ENCODE results near the gene UQCRQ. TPM values are rescaled to one million over a fixed set of nuclear protein-coding genes. Genes with fewer than 3 reads are reported as not detected.

UQCRQ gene
- total RNA-seq, 3 donors from 2014 or later (not counting 1 experiment from before 2014, with no cell fraction given) = 114 to 116 (median 115) TPM

DNA sequence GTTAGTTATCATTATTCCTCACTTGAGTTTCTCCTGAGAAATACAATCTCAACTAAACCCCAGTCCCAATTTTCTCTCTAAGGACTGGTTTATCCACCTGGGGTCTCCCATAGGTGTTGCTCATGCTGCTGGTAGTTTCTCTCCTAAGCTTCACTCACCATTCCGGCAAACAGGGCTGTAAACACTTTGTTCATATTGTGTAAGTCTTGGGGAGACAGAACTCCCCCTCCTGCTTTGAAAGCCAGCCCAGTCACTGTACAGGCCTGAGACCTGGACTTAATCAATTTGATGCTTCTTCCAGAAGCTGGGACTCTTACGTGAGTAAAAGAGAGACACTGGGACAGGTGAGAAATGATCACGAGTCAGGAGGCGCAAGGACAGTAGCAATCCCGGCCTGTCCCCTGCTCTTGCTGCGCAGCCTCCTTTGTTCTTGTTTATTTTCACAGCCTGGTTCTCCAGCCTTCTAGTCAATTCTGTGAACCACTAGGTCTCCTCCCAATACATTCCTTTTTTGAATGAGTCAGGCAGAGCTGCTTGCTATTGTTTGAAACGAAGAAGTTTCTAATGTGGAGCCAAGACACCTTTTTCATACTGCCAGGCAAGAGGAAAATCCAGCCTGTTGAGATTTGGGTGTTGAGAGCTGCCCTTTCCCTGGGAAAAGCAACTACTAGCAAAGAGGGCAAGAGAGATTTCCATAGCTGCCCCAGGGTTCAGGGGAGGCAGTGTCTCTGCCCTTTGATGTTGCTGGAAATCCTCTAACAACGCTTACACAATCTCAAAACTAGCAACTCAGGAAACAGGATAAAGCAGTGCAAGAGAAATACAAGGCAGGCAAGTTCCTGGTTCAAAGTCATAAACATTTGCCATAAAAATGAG lies 26.8 kb upstream of the UQCRQ start:
- no peaks in the 10 kb centered on the region for H3K27me3 Mint-ChIP-seq (ENCODE audit: low read depth in 2 of 2)
- Histone ChIP-seq H3K4me1 (ENCODE audit: control insufficient read depth, insufficient read depth, low read length) (no peaks in the 10 kb centered on the region), H3K27me3 (ENCODE audit: control insufficient read depth, insufficient read depth, low read length) (no peaks in the 10 kb centered on the region), H3K4me3 (ENCODE audit: low read length) (no peak overlapping the region), H3K27ac (ENCODE audit: low read length) (no peak overlapping the region), H3K36me3 (ENCODE audit: control insufficient read depth, insufficient read depth, low read length) (no peaks in the 10 kb centered on the region), H3K9me3 (ENCODE audit: control insufficient read depth, insufficient read depth, low read length) (no peaks in the 10 kb centered on the region)
- no peak for DNase-seq
- no peak overlapping the region for H3K4me3 Mint-ChIP-seq
- no peaks in the 10 kb centered on the region for H3K36me3 Mint-ChIP-seq
- 91% methylated on average over 8 of the region's 8 CpGs for WGBS (ENCODE audit: insufficient coverage)
- TF ChIP-seq, protein P1, sequence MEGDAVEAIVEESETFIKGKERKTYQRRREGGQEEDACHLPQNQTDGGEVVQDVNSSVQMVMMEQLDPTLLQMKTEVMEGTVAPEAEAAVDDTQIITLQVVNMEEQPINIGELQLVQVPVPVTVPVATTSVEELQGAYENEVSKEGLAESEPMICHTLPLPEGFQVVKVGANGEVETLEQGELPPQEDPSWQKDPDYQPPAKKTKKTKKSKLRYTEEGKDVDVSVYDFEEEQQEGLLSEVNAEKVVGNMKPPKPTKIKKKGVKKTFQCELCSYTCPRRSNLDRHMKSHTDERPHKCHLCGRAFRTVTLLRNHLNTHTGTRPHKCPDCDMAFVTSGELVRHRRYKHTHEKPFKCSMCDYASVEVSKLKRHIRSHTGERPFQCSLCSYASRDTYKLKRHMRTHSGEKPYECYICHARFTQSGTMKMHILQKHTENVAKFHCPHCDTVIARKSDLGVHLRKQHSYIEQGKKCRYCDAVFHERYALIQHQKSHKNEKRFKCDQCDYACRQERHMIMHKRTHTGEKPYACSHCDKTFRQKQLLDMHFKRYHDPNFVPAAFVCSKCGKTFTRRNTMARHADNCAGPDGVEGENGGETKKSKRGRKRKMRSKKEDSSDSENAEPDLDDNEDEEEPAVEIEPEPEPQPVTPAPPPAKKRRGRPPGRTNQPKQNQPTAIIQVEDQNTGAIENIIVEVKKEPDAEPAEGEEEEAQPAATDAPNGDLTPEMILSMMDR (IDR thresholded peaks at IDR 0.05) = no peak
- H3K9me3 Mint-ChIP-seq = no peaks in the 10 kb centered on the region
- intact Hi-C loops (cut with micrococcal nuclease) = no loop called here
- no peak overlapping the region for H3K27ac Mint-ChIP-seq
- ATAC-seq = no peak
- no peaks in the 10 kb centered on the region for H3K4me1 Mint-ChIP-seq

DNA sequence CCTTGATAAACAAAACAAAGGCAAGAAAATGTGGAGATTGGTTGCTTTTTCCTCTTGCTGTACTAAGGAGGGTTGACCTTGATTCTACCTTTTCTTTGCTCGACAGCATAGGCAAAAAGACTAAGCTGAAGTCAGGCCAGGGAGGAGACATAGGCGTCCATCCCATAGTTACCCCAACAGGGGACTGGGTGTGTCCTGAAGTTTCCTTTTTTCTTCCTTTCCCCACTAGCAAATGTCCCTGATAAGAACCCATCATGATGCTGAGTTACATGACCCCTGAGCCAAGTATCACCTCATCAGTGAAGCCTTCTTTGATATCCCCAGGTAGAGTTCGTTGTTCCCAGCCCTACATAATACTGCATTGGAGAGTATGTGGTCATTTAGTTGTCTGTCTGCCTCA lies 26.1 kb upstream of the UQCRQ start:
- Mint-ChIP-seq H3K27ac (no peak overlapping the region), H3K4me1 (no peaks in the 10 kb centered on the region), H3K36me3 (no peaks in the 10 kb centered on the region), H3K4me3 (no peak overlapping the region), H3K9me3 (no peaks in the 10 kb centered on the region), H3K27me3 (ENCODE audit: low read depth in 2 of 2) (no peaks in the 10 kb centered on the region)
- intact Hi-C loops (cut with micrococcal nuclease) = no loop called here
- no peak overlapping the region for H3K27ac ChIP-seq (ENCODE audit: low read length)
- TF ChIP-seq, protein P1 (IDR thresholded peaks at IDR 0.05) = no peak
- 82% methylated on average over 3 of the region's 3 CpGs for WGBS (ENCODE audit: insufficient coverage)
- no peak overlapping the region for H3K4me3 ChIP-seq (ENCODE audit: low read length)
- DNase-seq (no peak), ATAC-seq (no peak)
- H3K9me3 ChIP-seq (ENCODE audit: control insufficient read depth, insufficient read depth, low read length) = no peaks in the 10 kb centered on the region
- H3K36me3 ChIP-seq (ENCODE audit: control insufficient read depth, insufficient read depth, low read length) = no peaks in the 10 kb centered on the region
- H3K27me3 ChIP-seq (ENCODE audit: control insufficient read depth, insufficient read depth, low read length) = no peaks in the 10 kb centered on the region
- H3K4me1 ChIP-seq (ENCODE audit: control insufficient read depth, insufficient read depth, low read length) = no peaks in the 10 kb centered on the region

DNA sequence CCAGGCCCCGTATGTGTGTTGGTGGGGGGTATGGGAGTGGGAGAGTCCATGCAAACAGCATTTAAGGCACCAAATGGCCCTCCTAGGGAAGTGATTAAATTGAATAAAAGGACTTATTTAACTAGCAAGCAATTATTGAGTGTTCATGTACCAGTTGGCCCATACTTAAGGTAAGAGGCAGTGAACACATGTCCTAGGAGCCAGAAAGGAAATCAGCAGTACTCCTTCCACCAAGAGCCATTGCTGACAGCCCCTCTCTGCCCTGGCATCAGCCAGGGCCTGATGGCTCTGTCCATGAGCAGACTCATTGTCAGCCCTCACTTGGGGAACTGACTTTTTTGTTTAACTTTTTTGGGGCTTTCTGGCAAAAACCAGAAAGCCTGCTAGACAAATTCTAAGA lies 25.5 kb upstream of the UQCRQ start:
- H3K4me3 Mint-ChIP-seq = no peak overlapping the region
- Histone ChIP-seq H3K9me3 (ENCODE audit: control insufficient read depth, insufficient read depth, low read length) (no peaks in the 10 kb centered on the region), H3K27me3 (ENCODE audit: control insufficient read depth, insufficient read depth, low read length) (no peaks in the 10 kb centered on the region), H3K4me3 (ENCODE audit: low read length) (no peak overlapping the region), H3K4me1 (ENCODE audit: control insufficient read depth, insufficient read depth, low read length) (no peaks in the 10 kb centered on the region), H3K36me3 (ENCODE audit: control insufficient read depth, insufficient read depth, low read length) (no peaks in the 10 kb centered on the region), H3K27ac (ENCODE audit: low read length) (no peak overlapping the region)
- no peaks in the 10 kb centered on the region for H3K36me3 Mint-ChIP-seq
- 93% methylated on average over 1 of the region's 1 CpG for WGBS (ENCODE audit: insufficient coverage)
- no peak for ATAC-seq
- intact Hi-C loops (cut with micrococcal nuclease) = no loop called here
- TF ChIP-seq, protein P1 (IDR thresholded peaks at IDR 0.05) = no peak
- no peak overlapping the region for H3K27ac Mint-ChIP-seq
- H3K4me1 Mint-ChIP-seq = no peaks in the 10 kb centered on the region
- H3K27me3 Mint-ChIP-seq (ENCODE audit: low read depth in 2 of 2) = no peaks in the 10 kb centered on the region
- no peak for DNase-seq
- no peaks in the 10 kb centered on the region for H3K9me3 Mint-ChIP-seq

DNA sequence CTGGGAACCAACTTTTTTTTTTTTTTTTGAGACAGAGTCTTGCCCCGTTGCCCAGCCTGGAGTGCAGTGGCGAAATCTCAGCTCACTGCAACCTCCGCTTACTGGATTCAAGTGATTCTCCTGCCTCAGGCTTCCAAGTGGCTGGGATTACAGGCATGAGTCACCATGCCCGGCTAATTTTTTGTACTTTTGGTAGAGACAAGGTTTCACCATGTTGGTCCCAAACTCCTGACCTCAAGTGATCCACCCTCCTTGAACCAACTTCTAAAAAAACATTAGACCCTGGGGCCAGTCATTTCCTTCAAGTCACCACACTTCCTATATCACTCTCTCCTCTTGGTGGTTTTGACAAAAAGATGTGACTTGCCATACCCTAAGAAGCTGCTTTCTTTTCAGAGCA lies 25.1 kb upstream of the UQCRQ start:
- no peaks in the 10 kb centered on the region for H3K27me3 ChIP-seq (ENCODE audit: control insufficient read depth, insufficient read depth, low read length)
- ATAC-seq (no peak), DNase-seq (no peak)
- 90% methylated on average over 4 of the region's 4 CpGs for WGBS (ENCODE audit: insufficient coverage)
- intact Hi-C loops (cut with micrococcal nuclease) = no loop called here
- H3K27ac ChIP-seq (ENCODE audit: low read length) = no peak overlapping the region
- H3K4me3 Mint-ChIP-seq = no peak overlapping the region
- H3K4me1 Mint-ChIP-seq = no peaks in the 10 kb centered on the region
- no peak overlapping the region for H3K4me3 ChIP-seq (ENCODE audit: low read length)
- H3K36me3 Mint-ChIP-seq = no peaks in the 10 kb centered on the region
- H3K9me3 ChIP-seq (ENCODE audit: control insufficient read depth, insufficient read depth, low read length) = no peaks in the 10 kb centered on the region
- H3K9me3 Mint-ChIP-seq = no peaks in the 10 kb centered on the region
- no peaks in the 10 kb centered on the region for H3K4me1 ChIP-seq (ENCODE audit: control insufficient read depth, insufficient read depth, low read length)
- H3K27me3 Mint-ChIP-seq (ENCODE audit: low read depth in 2 of 2) = no peaks in the 10 kb centered on the region
- TF ChIP-seq, protein P1 (IDR thresholded peaks at IDR 0.05) = no peak
- no peaks in the 10 kb centered on the region for H3K36me3 ChIP-seq (ENCODE audit: control insufficient read depth, insufficient read depth, low read length)
- H3K27ac Mint-ChIP-seq = no peak overlapping the region
